Adrenal gland (tissue), 12 donors: ENCODE data around the gene S100A12. TPM values are rescaled to one million over a fixed set of nuclear protein-coding genes. Genes with fewer than 3 reads are reported as not detected.

ENCODE experiments used
- DNase-seq, 7 donors: peaks; one replicate each; pipeline ENCODE4 v3.0.0-alpha.2; 2019 to 2020
- H3K27ac ChIP-seq, 5 donors: fragments of 200-600 bp; sonication (generic) in 4 of 5; 1 replicate in 3 of 5; 2 replicates in 2 of 5; pipeline versions ENCODE4 v1.5.1 to v1.8.0; 2016 to 2020; ENCODE audit warnings: mild to moderate bottlenecking in 1 of 5
- H3K27me3 ChIP-seq: fragments of 200-600 bp; 2 replicates; pipeline ENCODE4 v1.8.0; 2021
- H3K36me3 ChIP-seq, 2 donors: fragments of 200-600 bp; replicated peaks in 1 of 2; 1 replicate in 1 of 2; 2 replicates in 1 of 2; pipeline versions ENCODE4 v1.5.1 to v1.8.0; 2018 to 2022
- H3K4me1 ChIP-seq, 2 donors: fragments of 200-600 bp; replicated peaks in 1 of 2; 1 replicate in 1 of 2; 2 replicates in 1 of 2; pipeline versions ENCODE4 v1.5.1 to v1.8.0; 2018 to 2021
- H3K4me3 ChIP-seq, 4 donors: fragments of 200-600 bp; sonication (generic) in 3 of 4; one replicate each; pipeline ENCODE4 v1.5.1; 2016 to 2018
- H3K9me3 ChIP-seq, 3 donors: fragments of 200-600 bp; sonication (generic) in 1 of 3; replicated peaks in 1 of 3; 1 replicate in 2 of 3; 2 replicates in 1 of 3; pipeline versions ENCODE4 v1.5.1 to v1.8.0; 2016 to 2021
- CTCF ChIP-seq, 6 experiments: fragments of 450-650 bp in 4 of 6; fragments of 200-600 bp in 2 of 6; sonication (generic) in 1 of 6; IDR thresholded peaks; 1 replicate in 5 of 6; 2 replicates in 1 of 6; pipeline versions ENCODE4 v1.5.1 to v1.8.0; 2016 to 2021; ENCODE audit warnings: antibody characterized with exemption in 6 of 6, mild to moderate bottlenecking in 2 of 6, moderate library complexity in 1 of 6
- POLR2A ChIP-seq, 2 donors: fragments of 450-650 bp; IDR thresholded peaks; one replicate each; pipeline ENCODE4 v1.6.1; 2017; ENCODE audit warnings: antibody characterized with exemption in 2 of 2, mild to moderate bottlenecking in 2 of 2, moderate library complexity in 1 of 2
- WGBS, 4 donors: extraction: QIAGEN DNeasy Blood & Tissue Kit in 2 of 4; methylation state at CpG; one replicate each; pipeline versions ENCODE4 v1.1.5 to v1.1.7; 2013 to 2017; 5-methylcytosine and 5-hydroxymethylcytosine counted together
- intact Hi-C, 2 donors: fragments of 100-400 bp; cut with DNase I; formaldehyde crosslinking; loops; one replicate each; pipeline versions ENCODE4 v1.14.1 to v1.15.0; 2022 to 2023
- polyA plus RNA-seq, 3 donors: library from polyadenylated mRNA; stranded (reverse); fragments of 200-250 nt in 2 of 3; fragments of 350-450 nt in 1 of 3; fragmentation: Illumina TruSeq in 1 of 3; extraction: RNeasy Lipid Tissue Mini Kit (QIAGEN cat#74804) in 1 of 3; gene quantifications; one replicate each; pipeline ENCODE4 v1.2.3, GENCODE V29; 2013 to 2014
- total RNA-seq, 9 donors: library from RNA; depleted of rRNA in 4 of 9; stranded (reverse); fragments of >200 nt in 4 of 9; fragments of 120-200 nt in 1 of 9; fragmentation: NEBNext Ultra II Directional in 1 of 9; extraction: Animal tissue kit (Norgen Biotek cat#: 25700) in 1 of 9; gene quantifications; one replicate each; pipeline versions ENCODE4 v1.1.0 to v1.2.4, GENCODE V29; 2013 to 2023
- donor health status: healthy with polysubstance abuse.
- donor health status: Bipolar disorder and iron deficiency.
- donor health status: DM: yes; HTN: yes; CAD: no.
- donor health status: DM: no; HTN: no; CAD: no.
- donor health status: DM: no; HTN: no; CAD: no.
- donor health status: DM: yes; HTN: yes; CAD: no.

S100A12 gene
- total and polyA plus RNA-seq, 12 donors: 1.1 to 9.1 (median 2.2) TPM; not detected in 3

- intact Hi-C loops: no loop called here
- Histone ChIP-seq H3K4me1 (no peaks in the 10 kb centered on the region), H3K36me3 (no peaks in the 10 kb centered on the region), H3K9me3 (no peaks in the 10 kb centered on the region), H3K27ac (no peak overlapping the region), H3K27me3 (no peaks in the 10 kb centered on the region), H3K4me3 (no peak overlapping the region)
- 80 to 87% (median 86%) methylated on average over 13 to 19 of the region's 19 CpGs for WGBS, 4 donors
- DNase-seq: no peak
- TF ChIP-seq POLR2A (IDR thresholded peaks at IDR 0.05): no peak
- no peak for TF ChIP-seq CTCF (IDR thresholded peaks at IDR 0.05)
These were observed 21.9 kb upstream of the S100A12 start for GRCh38 chr1:153397051-153397923.

DNA sequence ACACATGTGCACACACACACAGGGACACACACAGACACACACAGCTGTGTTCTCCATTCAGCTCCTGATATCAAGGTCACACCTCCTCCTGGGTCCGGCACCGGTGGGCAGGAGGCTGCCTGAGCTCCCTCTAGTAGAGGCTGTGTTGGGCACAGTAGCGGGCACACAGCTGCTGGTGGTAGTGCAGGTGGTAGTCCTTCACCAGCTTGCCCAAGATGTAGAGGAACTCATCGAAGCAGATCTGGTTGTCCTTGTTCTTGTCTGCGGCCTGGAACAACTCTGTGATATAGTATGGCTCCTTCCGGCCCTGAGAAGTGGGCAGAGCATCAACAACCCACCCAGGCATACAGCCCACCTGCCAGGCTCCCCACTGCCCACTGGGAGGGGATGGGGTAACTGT is 21.0 kb upstream of the S100A12 start:
- TF ChIP-seq CTCF (IDR thresholded peaks at IDR 0.05): no peak
- TF ChIP-seq POLR2A (IDR thresholded peaks at IDR 0.05): no peak
- Histone ChIP-seq H3K36me3 (no peaks in the 10 kb centered on the region), H3K27me3 (no peaks in the 10 kb centered on the region), H3K9me3 (no peaks in the 10 kb centered on the region), H3K4me3 (no peak overlapping the region), H3K4me1 (no peaks in the 10 kb centered on the region), H3K27ac (no peak overlapping the region)
- DNase-seq: no peak
- intact Hi-C loops: no loop called here
- 62 to 86% (median 80%) methylated on average over 6 of the region's 6 CpGs for WGBS, 4 donors

DNA sequence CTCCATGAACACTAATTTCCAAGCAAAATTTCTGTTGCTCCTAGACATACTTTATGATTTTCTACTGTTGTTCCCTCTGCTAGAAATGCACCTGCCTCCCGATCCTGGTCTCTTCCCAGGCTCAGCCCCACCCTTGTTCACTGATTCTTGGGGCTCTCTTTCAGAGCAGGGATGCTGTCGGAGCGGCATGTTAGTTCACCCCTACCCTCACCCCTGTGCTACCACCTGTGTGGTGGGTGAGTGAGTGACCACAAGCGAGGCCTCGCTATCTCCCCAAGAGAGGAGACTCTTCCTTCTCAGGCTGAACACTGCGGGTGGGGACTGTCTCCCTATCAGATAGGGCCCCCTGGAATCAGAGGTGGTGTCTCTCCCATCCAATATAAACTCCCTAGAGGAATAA is 20.4 kb upstream of the S100A12 start:
- H3K9me3 ChIP-seq: no peaks in the 10 kb centered on the region
- no peak overlapping the region for H3K4me3 ChIP-seq
- no peak overlapping the region for H3K27ac ChIP-seq
- no peaks in the 10 kb centered on the region for H3K36me3 ChIP-seq
- no peaks in the 10 kb centered on the region for H3K27me3 ChIP-seq
- 73 to 86% (median 77%) methylated on average over 6 of the region's 6 CpGs for WGBS, 4 donors
- intact Hi-C loops: no loop called here
- no peaks in the 10 kb centered on the region for H3K4me1 ChIP-seq
- TF ChIP-seq POLR2A (IDR thresholded peaks at IDR 0.05) (no peak), CTCF (IDR thresholded peaks at IDR 0.05) (no peak)
- DNase-seq: no peak

DNA sequence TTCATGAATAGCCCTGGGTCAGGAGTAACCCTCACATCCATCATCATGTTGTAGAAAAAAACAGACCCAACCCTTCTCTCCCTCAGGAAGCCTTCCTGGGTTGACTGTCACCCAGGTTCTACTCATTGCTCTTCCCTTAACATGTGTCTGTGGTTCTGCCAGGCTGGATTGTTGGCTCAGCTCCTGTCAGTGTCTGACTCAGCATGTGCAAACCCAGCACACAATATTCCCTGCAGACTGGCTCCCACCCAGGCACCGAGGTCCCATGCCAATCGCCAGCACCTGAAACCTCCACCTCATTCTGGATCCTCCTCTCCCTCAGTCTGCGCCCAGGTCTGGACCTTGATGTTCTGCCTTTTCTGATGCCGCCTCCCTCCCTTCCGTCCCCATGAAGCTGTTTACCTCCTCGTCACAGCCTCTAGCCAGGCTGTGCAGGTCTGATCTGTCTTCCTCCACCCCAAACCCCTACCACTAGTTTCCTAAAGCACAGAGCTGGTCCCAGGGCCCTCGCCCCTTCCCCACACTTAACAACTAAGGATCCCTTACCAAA is 19.8 kb upstream of the S100A12 start:
- H3K36me3 ChIP-seq: no peaks in the 10 kb centered on the region
- H3K9me3 ChIP-seq: no peaks in the 10 kb centered on the region
- DNase-seq: peak in 3 of 7 donors; percentile 17 to 44 (median 39)
- TF ChIP-seq CTCF (IDR thresholded peaks at IDR 0.05) (no peak), POLR2A (IDR thresholded peaks at IDR 0.05) (no peak)
- H3K27me3 ChIP-seq: no peaks in the 10 kb centered on the region
- WGBS, 4 donors: 59 to 73% (median 65%) methylated on average over 7 of the region's 7 CpGs
- H3K4me3 ChIP-seq: no peak overlapping the region
- H3K27ac ChIP-seq: no peak overlapping the region
- intact Hi-C loops: no loop called here
- H3K4me1 ChIP-seq: no peaks in the 10 kb centered on the region
